Measurements from ENCODE around the gene B3GNT8. TPM values are rescaled to one million over a fixed set of nuclear protein-coding genes. Genes with fewer than 3 reads are reported as not detected.
"Not testable (repeated sequence)": the region's sequence is repeated elsewhere in the genome, so short reads cannot be mapped to it uniquely, and the experiment has no call there.

Gene B3GNT8
- total and polyA plus RNA-seq, 7 donors = 2.8 to 49.2 (median 8.0) TPM

- no peaks in the 10 kb centered on the region for H3K9me3 ChIP-seq
- no peaks in the 10 kb centered on the region for H3K27me3 ChIP-seq
- DNase-seq = no peak
- peaks cover 23 to 51% (median 33%) of the 10 kb centered on the region in 4 donors for H3K36me3 ChIP-seq
- H3K4me1 ChIP-seq = peaks cover 0 to 24% (median 19%) of the 10 kb centered on the region in 4 donors
- no peak overlapping the region for H3K4me3 ChIP-seq
- peak overlapping the region in 2 of 4 donors; percentile 4 to 18 for H3K27ac ChIP-seq
- WGBS, 2 donors = 93 to 95% methylated on average over 23 of the region's 23 CpGs
- intact Hi-C loops (cut with DNase I) = no loop called here
- TF ChIP-seq POLR2A (IDR thresholded peaks at IDR 0.05) (no peak), POLR2AphosphoS5 (IDR thresholded peaks at IDR 0.05) (no peak), EP300 (IDR thresholded peaks at IDR 0.05) (no peak), CTCF (IDR thresholded peaks at IDR 0.05) (no peak)
Observed at GRCh38 chr19:41410336-41411054, 16.7 kb downstream of the B3GNT8 start.

GRCh38 chr19:41409288-41409687 lies 17.9 kb downstream of the B3GNT8 start:
- DNase-seq = no peak
- H3K9me3 ChIP-seq = no peaks in the 10 kb centered on the region
- peak overlapping the region in 3 of 4 donors; percentile 4 to 47 (median 23) for H3K27ac ChIP-seq
- peaks cover 0 to 24% (median 19%) of the 10 kb centered on the region in 4 donors for H3K4me1 ChIP-seq
- peaks cover 13 to 38% (median 22%) of the 10 kb centered on the region in 4 donors for H3K36me3 ChIP-seq
- TF ChIP-seq EP300 (IDR thresholded peaks at IDR 0.05) (no peak), POLR2AphosphoS5 (IDR thresholded peaks at IDR 0.05) (no peak), POLR2A (IDR thresholded peaks at IDR 0.05) (no peak), CTCF (IDR thresholded peaks at IDR 0.05) (no peak)
- no peak overlapping the region for H3K4me3 ChIP-seq
- 36 to 70% methylated on average over 4 of the region's 4 CpGs for WGBS, 2 donors
- intact Hi-C loops (cut with DNase I) = no loop called here
- H3K27me3 ChIP-seq = no peaks in the 10 kb centered on the region

GRCh38 chr19:41408846-41409245 lies 18.3 kb downstream of the B3GNT8 start:
- Histone ChIP-seq H3K36me3 (peaks cover 8 to 34% (median 18%) of the 10 kb centered on the region in 4 donors), H3K4me1 (peaks cover 0 to 24% (median 19%) of the 10 kb centered on the region in 4 donors), H3K27ac (peak overlapping the region in 3 of 4 donors; percentile 4 to 47 (median 23))
- H3K9me3 ChIP-seq; DNase-seq; H3K27me3 ChIP-seq; intact Hi-C loops (cut with DNase I); H3K4me3 ChIP-seq: not testable (repeated sequence)
- WGBS, 2 donors = 92 to 95% methylated on average over 5 of the region's 5 CpGs

GRCh38 chr19:41408256-41408655 lies 18.9 kb downstream of the B3GNT8 start:
- WGBS, 2 donors = 40 to 70% methylated on average over 4 of the region's 4 CpGs
- H3K4me1 ChIP-seq = peaks cover 0 to 24% (median 19%) of the 10 kb centered on the region in 4 donors
- no peaks in the 10 kb centered on the region for H3K9me3 ChIP-seq
- H3K36me3 ChIP-seq = peaks cover 2 to 34% (median 14%) of the 10 kb centered on the region in 4 donors
- no peak for DNase-seq
- no peaks in the 10 kb centered on the region for H3K27me3 ChIP-seq
- no peak overlapping the region for H3K27ac ChIP-seq
- no peak overlapping the region for H3K4me3 ChIP-seq
- TF ChIP-seq POLR2AphosphoS5 (IDR thresholded peaks at IDR 0.05) = no peak
- TF ChIP-seq EP300 (IDR thresholded peaks at IDR 0.05) = no peak
- no peak for TF ChIP-seq POLR2A (IDR thresholded peaks at IDR 0.05)
- no peak for TF ChIP-seq CTCF (IDR thresholded peaks at IDR 0.05)
- intact Hi-C loops (cut with DNase I) = no loop called here

- Histone ChIP-seq H3K36me3 (peaks cover 0 to 31% (median 11%) of the 10 kb centered on the region in 4 donors), H3K9me3 (no peaks in the 10 kb centered on the region), H3K27ac (no peak overlapping the region), H3K4me3 (no peak overlapping the region), H3K27me3 (no peaks in the 10 kb centered on the region), H3K4me1 (peaks cover 0 to 24% (median 21%) of the 10 kb centered on the region in 4 donors)
- no peak for TF ChIP-seq POLR2AphosphoS5 (IDR thresholded peaks at IDR 0.05)
- no peak for TF ChIP-seq CTCF (IDR thresholded peaks at IDR 0.05)
- TF ChIP-seq POLR2A (IDR thresholded peaks at IDR 0.05) = no peak
- TF ChIP-seq EP300 (IDR thresholded peaks at IDR 0.05) = no peak
- intact Hi-C loops (cut with DNase I) = no loop called here
- 49 to 75% methylated on average over 4 of the region's 4 CpGs for WGBS, 2 donors
- no peak for DNase-seq
Observed at GRCh38 chr19:41407271-41407670, 19.9 kb downstream of the B3GNT8 start.
